OCI-M1 (cell line): ENCODE results near the gene LYRM4.
A peak's percentile ranks its signal among the peaks of the same experiment; 100 is the strongest.
"Not testable (repeated sequence)": the region's sequence is repeated elsewhere in the genome, so short reads cannot be mapped to it uniquely, and the experiment has no call there.

Experiments
- DNase-seq: peaks from one replicate; lab custom pipeline; 2025; lab: John Stamatoyannopoulos, UW

Gene LYRM4

DNA sequence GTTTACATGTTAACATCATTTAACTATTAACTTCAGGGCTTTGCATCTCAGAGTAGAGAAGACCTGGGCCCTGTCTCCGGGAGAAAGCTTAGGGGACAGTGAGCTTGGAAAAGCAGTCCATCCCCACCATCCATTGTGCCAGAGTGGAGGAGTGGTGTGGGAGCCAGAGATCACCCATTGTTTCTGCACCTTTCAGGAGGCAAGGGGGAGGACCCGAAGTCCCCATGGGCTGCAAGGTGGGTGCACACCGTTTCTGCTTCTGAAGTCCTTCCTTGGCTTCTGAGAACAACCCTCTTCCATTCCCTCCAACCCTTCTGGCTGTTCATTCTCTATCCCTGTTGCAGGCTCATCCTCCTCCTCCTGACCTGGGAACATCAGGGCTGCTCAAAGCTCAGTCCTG lies 179.6 kb downstream of the LYRM4 start:
- DNase-seq, result no peak

DNA sequence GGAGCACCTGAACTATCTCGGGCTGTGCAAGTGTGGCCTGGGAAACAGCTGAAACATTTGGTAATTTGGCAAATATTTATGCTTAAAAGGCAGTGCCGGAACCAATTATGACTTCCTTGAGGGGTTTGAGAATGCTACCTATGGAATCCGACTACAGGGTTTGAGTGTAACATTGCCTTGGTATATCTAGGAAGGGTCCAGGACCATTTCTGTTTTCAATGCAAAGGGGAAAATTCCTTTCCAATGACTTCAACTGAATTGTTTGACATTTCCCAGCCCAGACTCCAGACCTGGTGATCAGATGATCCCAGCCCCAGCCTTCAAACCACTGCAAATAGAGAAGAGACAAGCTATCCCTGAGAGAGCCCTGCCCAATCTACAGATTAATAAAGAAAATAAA lies 180.2 kb downstream of the LYRM4 start:
- no peak for DNase-seq

DNA sequence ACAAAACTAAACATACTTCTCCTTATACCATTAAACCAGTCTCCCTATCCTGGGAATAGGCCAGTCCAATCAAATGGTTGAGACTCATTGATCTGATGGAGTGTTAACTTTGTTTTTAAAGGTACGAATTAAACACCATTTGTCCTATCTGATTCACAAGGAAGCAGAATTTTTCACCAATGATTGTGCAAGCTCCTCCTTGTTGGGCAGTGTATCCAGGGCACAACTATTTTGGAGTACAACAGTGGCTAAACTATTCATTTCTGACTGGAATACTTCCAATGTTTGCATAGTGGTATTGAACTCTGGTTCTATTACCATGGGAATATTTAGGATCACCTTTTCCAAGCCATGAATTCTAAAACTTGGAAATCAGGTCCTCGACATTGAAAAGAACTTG lies 181.1 kb downstream of the LYRM4 start:
- DNase-seq, result no peak

DNA sequence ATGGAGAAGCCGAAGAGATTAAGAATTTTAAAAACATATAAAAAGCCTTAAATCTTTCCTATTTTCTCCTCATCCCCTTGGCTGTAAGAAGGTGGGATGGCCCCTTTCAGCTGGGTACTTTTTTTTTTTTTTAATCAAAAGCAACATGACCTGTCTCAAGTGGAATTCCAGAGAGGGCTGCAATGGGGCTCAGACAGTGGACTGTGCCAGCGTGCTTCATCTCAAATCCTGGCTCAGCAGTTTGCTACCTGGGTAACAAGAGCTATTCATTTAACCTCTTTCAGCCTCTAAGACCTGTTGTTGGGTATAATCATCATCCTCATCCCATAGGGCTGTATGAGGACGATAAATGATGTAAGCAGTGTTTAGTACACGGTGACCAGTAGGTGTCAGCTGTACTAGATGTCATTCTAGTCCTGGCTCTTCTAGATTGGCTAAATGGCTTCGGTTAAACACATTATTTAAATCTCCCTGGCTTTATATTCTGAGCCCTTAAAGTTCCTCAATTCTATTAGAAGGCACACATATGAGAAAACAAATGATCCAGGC lies 182.6 kb downstream of the LYRM4 start:
- DNase-seq, result peak; percentile 61

DNA sequence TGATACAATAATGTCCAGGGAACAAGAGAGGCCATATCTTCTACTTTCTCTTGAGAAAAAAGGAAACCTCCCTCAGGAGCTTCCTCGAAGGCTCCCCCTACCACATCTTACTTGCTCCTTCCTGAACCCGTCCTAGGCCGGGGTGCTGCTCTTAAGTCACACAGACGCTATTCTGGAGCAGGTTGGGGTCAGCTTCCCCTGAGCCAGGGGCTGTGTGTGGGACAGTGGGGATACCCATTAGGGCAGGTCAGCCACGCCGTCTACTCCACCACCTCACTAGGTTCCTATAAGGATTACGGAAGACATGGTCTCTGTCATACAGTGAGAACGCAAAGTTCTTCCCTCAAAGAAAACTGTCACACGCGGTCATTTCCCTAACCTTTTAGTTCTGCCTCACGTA lies 183.8 kb downstream of the LYRM4 start:
- no peak for DNase-seq

DNA sequence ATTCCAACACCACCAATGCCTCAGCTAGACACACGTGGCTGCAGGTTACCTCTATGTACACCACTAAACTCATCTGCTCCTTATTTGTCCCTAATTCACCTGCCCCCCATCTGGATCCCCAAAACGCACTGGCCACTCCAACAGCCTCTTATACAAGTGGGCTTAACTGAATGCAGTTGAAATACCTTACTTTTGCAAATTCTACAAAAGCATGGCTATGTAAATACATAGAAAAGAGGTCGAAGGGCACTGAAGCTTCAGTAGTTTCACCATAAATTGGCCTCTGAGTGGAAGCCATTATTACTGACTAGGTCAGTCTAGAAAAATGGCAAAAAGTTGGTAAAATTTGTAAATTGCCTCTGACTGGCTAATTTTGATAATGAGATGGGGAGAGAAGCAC lies 186.8 kb downstream of the LYRM4 start:
- no peak for DNase-seq

DNA sequence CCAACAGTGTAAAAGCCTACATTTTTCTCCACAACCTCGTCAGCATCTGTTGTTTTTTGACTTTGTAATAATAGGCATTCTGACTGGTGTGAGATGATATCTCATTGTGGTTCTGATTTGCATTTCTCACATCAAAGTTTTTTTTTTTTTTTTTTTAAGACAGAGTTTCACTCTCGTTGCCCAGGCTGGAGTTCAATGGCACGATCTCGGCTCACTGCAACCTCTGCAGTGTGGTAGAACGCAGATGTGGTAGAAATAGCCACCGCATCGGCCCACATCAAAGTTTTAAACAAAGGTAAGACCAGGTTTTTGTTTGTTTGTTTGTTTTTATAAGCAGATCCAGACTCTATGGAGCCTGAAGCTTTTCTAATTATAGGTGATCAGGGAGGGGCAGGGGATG lies 188.3 kb downstream of the LYRM4 start:
- DNase-seq, result no peak

DNA sequence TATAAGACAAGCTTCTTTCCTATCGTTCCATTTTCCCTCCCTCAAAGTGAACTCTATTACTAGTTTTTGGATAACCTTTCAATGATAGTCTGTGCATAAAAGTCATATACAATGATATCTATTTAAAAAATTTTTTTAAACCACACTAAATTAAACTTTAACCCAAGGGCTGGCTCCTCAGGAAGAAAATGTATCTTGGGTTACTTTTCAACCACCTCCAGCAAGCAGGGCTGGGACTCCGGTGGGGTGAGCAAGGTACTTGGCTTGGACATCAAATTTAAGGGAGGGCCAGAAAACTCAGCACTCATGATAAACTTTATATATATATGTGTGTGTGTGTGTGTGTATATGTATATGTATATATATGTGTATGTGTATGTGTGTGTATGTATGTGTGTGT lies 189.5 kb downstream of the LYRM4 start:
- DNase-seq, result no peak

DNA sequence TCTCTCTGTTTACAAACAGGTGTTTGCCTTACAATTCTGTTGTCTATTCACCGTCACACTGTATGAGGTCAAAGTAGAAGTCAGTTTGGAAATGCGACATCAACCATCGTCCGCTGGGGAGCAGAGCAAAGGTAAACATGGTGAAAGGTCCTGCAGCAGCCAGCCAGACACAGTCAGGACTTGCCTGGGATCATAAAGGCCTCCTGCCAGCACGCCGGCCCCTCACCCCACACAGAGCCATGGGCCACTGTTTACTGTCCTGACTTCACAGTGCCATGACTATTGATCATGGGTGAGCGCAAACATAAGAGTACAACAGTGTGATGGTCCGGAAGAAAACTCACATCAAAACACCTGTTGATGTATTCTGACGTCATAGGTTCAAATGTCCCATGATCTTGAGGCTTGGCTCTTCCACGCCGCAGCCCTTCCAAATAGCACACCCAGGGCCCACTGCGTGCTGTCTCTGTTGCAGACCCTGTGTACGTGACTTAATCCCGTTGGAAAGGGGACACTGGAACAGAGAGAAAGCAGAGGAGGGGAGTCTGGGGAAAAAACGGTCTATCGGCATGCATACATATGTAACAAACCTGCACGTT lies 192.5 kb downstream of the LYRM4 start:
- DNase-seq, result no peak

DNA sequence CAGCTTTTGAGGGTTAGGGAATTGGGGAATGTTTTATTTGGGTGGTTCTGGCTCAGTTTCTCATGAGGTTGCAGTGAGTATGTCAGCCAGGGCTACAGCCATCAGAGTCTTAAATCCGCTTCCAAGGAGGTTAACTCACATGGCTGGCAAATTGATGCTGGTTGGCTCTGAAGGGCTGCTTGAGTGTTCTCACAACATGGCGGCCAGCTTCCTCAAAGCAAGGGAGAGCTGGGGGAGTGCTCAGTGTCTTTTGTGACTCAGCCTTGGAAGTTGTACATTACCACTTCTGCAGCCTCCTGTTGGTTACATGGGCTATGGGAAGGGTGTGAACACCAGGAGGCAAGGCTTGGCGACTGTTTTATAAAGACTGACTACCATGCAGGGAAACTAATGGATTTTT lies 193.4 kb downstream of the LYRM4 start:
- no peak for DNase-seq

DNA sequence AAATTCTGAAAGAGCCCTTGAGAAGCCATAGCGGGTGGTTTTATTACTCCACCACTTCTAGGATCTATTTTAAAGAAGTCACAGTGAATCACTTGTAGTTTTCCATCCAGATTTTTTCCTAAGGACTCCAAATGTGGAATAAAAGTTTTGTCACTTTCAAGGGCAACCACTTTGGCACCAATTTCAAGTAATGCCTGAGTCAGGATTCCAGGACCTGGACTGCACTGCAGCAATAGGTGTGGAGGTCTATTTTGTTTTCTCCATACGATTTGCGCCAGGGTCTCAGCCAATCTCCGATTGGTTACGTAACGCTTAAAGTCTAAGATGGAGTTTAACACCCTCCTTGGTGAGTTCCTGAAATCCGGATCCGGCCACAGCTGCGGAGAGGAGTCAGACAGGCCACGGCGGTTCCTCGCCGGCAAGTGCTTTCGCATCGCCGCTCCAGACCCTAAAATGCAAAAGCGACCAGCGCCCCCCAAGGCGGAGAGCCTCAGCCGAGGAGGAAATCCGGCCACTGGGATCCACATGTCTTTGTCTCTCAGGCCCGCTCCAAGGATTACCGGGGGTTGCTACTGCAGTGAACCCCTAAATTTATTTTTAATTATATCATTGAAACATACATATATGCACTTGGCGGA lies 194.2 kb downstream of the LYRM4 start:
- no peak for DNase-seq

DNA sequence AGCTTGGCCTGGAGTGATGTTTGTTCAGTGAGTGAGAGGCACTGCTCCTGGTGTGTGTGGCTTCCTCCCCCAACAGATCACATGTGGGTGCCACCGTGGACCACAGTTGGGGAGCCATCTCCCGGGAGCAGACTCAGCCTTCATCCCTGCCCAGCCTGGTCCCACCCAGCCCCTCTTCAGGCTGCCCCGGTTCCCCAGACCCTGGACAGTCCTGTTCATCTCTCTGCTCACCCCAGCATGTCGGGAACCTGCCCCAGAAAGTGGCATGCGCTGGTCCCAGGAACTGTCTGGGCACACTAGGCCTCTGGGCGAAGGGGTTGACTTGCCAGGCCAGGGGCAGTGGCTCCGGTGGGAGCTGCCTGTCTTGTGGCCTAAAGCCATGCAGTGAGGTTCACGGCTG lies 197.1 kb downstream of the LYRM4 start:
- DNase-seq, result no peak

DNA sequence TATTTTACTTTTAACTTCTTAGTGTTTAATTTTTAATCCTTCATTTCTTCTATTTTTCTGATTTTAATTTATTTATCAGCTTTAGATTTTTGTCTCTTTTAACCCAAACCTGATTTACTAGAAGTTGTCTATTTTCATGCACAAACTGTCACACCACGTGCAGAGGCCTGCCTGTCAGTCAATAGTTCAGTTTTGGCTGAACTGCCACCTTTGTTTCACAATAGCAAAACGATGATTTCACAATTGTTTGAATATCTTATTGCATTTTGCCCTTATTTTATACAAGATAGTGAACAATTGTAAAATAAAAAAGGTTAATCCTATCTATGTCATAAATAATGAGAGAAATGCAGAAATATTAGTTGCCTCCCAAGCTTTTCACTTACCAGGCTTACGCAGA lies 199.6 kb downstream of the LYRM4 start:
- DNase-seq, result no peak

DNA sequence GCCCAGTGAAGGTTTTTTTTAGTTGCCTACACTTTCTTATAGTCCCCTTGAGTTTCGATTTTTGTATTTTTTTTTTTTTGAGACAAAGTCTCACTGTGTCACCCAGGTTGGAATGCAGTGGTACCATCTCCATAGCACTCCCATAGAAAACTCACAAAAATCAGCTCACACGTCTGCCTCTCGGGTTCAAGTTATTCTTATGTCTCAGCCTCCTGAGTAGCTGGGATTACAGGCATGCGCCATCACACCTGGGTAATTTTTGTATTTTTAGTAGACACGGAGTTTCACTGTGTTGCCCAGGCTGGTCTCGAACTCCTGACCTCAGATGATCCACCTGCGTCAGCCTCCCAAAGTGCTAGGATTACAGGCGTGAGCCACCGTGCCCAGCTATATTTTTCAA lies 200.3 kb downstream of the LYRM4 start:
- not testable (repeated sequence) for DNase-seq

DNA sequence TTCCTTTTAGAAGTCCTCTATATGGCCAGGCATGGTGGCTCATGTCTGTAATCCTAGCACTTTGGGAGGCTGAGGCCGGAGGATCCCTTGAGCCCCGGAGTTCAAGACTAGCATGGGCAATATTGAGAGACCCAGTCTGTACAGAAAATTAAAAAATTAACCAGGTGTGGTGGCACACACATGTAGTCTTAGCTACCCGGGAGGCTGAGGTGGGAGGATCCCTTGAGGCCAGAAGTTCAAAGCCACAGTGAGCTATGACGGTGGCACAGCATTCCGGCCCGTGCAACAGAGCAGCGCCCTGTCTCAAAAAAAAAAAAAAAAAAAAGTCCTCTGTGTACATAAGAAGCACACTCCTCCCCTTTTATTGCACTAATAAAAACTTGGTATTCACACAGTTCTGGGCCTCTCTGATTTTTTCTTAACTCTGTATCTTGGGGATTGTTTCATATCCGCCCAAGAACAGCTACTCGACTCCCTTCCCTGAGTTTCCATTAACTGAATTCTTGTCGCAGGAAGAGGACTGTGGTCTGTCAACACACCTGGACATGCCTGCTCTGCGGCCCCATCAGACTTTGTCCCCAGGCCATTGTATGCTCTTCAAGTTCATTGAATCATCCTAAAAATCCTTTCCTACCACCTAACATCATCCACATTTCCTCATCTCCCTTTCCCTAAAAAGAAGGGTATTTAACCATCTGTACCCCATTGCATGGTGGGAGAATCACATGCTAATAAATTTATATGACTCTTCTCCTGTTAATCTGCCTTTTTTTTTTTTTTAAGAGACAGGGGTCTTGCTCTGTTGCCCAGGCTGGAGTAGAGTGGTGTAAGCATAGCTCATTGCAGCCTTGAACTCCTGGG lies 201.5 kb downstream of the LYRM4 start:
- no peak for DNase-seq
